IPS-20b (cell line): Measurements from ENCODE around the gene NDUFB10.

Experiments
- H3K27ac ChIP-seq: one replicate; pipeline ENCODE4 v1.5.1; 2013; ENCODE audit warnings: low read length
- H3K27me3 ChIP-seq: 2 replicates; pipeline ENCODE4 v1.6.1; 2013; ENCODE audit warnings: mild to moderate bottlenecking, low read length, inconsistent platforms; ENCODE audit not compliant: insufficient read depth
- H3K36me3 ChIP-seq: 2 replicates; pipeline ENCODE4 v1.6.1; 2013; ENCODE audit warnings: low read depth, mild to moderate bottlenecking, inconsistent platforms, low read length, moderate library complexity; ENCODE audit not compliant: insufficient read depth
- H3K4me1 ChIP-seq: 2 replicates; pipeline ENCODE4 v1.6.1; 2013; ENCODE audit warnings: mild to moderate bottlenecking, control low read depth, inconsistent platforms, low read length, moderate library complexity; ENCODE audit not compliant: insufficient read depth
- H3K4me3 ChIP-seq: 2 replicates; pipeline ENCODE4 v1.5.1; 2013; ENCODE audit warnings: mild to moderate bottlenecking, low read length, inconsistent platforms
- H3K9ac ChIP-seq: 2 replicates; pipeline ENCODE4 v1.6.1; 2013; ENCODE audit warnings: low read depth, mild to moderate bottlenecking, inconsistent platforms, low read length, moderate library complexity
- H3K9me3 ChIP-seq: 2 replicates; pipeline ENCODE4 v1.6.1; 2013; ENCODE audit warnings: mild to moderate bottlenecking, low read depth, low read length, inconsistent platforms; ENCODE audit not compliant: insufficient read depth

The NDUFB10 gene

GRCh38 chr16:1997494-1998359 lies 38.4 kb downstream of the NDUFB10 start:
- Histone ChIP-seq H3K9ac (no peak overlapping the region), H3K4me1 (no peaks in the 10 kb centered on the region)

GRCh38 chr16:1998360-1998835 lies 39.1 kb downstream of the NDUFB10 start:
- no peaks in the 10 kb centered on the region for H3K4me1 ChIP-seq
- no peak overlapping the region for H3K9ac ChIP-seq
- H3K36me3 ChIP-seq: peaks cover 64% of the 10 kb centered on the region
- no peaks in the 10 kb centered on the region for H3K9me3 ChIP-seq
- H3K27me3 ChIP-seq: 0 out of 2 replicates have a peak, but pooled peaks cover under 1% of the 10 kb centered on the region
- H3K4me3 ChIP-seq: no peak overlapping the region
- H3K27ac ChIP-seq: no peak overlapping the region

More at GRCh38 chr16:1997494-1998359, 38.4 kb downstream of the NDUFB10 start:
- Histone ChIP-seq H3K27ac (no peak overlapping the region), H3K9me3 (no peaks in the 10 kb centered on the region), H3K36me3 (peaks cover 57% of the 10 kb centered on the region), H3K27me3 (peaks cover 7% of the 10 kb centered on the region), H3K4me3 (no peak overlapping the region)

GRCh38 chr16:1998852-1999801 lies 39.8 kb downstream of the NDUFB10 start:
- Histone ChIP-seq H3K36me3 (peaks cover 66% of the 10 kb centered on the region), H3K4me3 (no peak overlapping the region), H3K27me3 (no peaks in the 10 kb centered on the region), H3K4me1 (peaks cover under 1% of the 10 kb centered on the region; the same call in 1 of the 2 replicates), H3K9me3 (no peaks in the 10 kb centered on the region), H3K27ac (no peak overlapping the region), H3K9ac (no peak overlapping the region)

GRCh38 chr16:1999866-2000514 lies 40.7 kb downstream of the NDUFB10 start:
- Histone ChIP-seq H3K27me3 (no peaks in the 10 kb centered on the region), H3K36me3 (peaks cover 66% of the 10 kb centered on the region), H3K27ac (no peak overlapping the region), H3K4me1 (peaks cover 4% of the 10 kb centered on the region; the same call in 1 of the 2 replicates), H3K4me3 (no peak overlapping the region), H3K9me3 (no peaks in the 10 kb centered on the region), H3K9ac (no peak overlapping the region)

- H3K27ac ChIP-seq: no peak overlapping the region
- H3K4me3 ChIP-seq: no peak overlapping the region
- H3K9ac ChIP-seq: no peak overlapping the region
- peaks cover 66% of the 10 kb centered on the region for H3K36me3 ChIP-seq
- H3K4me1 ChIP-seq: peaks cover 4% of the 10 kb centered on the region; the same call in 1 of the 2 replicates
- no peaks in the 10 kb centered on the region for H3K9me3 ChIP-seq
- no peaks in the 10 kb centered on the region for H3K27me3 ChIP-seq
These were observed 41.7 kb downstream of the NDUFB10 start for GRCh38 chr16:2001035-2001434.

- Histone ChIP-seq H3K9ac (no peak overlapping the region), H3K9me3 (no peaks in the 10 kb centered on the region), H3K27ac (no peak overlapping the region), H3K4me1 (peaks cover 4% of the 10 kb centered on the region; the same call in 1 of the 2 replicates), H3K36me3 (peaks cover 64% of the 10 kb centered on the region), H3K27me3 (no peaks in the 10 kb centered on the region), H3K4me3 (no peak overlapping the region)
These were observed 42.4 kb downstream of the NDUFB10 start for GRCh38 chr16:2001456-2002355.

GRCh38 chr16:2002406-2003230 lies 43.3 kb downstream of the NDUFB10 start:
- H3K27ac ChIP-seq: no peak overlapping the region
- no peaks in the 10 kb centered on the region for H3K9me3 ChIP-seq
- H3K36me3 ChIP-seq: peaks cover 57% of the 10 kb centered on the region
- no peak overlapping the region for H3K4me3 ChIP-seq
- H3K9ac ChIP-seq: no peak overlapping the region
- no peaks in the 10 kb centered on the region for H3K27me3 ChIP-seq
- peaks cover 4% of the 10 kb centered on the region for H3K4me1 ChIP-seq

- Histone ChIP-seq H3K9ac (no peak overlapping the region), H3K4me1 (peaks cover 8% of the 10 kb centered on the region), H3K36me3 (peaks cover 52% of the 10 kb centered on the region), H3K27me3 (no peaks in the 10 kb centered on the region), H3K9me3 (no peaks in the 10 kb centered on the region), H3K27ac (no peak overlapping the region), H3K4me3 (no peak overlapping the region)
These were observed 44.0 kb downstream of the NDUFB10 start for GRCh38 chr16:2003231-2003826.

- Histone ChIP-seq H3K9me3 (no peaks in the 10 kb centered on the region), H3K4me3 (peak overlapping the region; percentile 36; the same call in 1 of the 2 replicates), H3K27me3 (no peaks in the 10 kb centered on the region), H3K4me1 (peaks cover 11% of the 10 kb centered on the region), H3K36me3 (peaks cover 50% of the 10 kb centered on the region), H3K27ac (peak overlapping the region; percentile 37), H3K9ac (peak overlapping the region; percentile 61; the same call in 1 of the 2 replicates)
These were observed 44.7 kb downstream of the NDUFB10 start for GRCh38 chr16:2003827-2004641.
